Fibroblast of peridontal ligament (primary cell): ENCODE results near the gene RBMX.
A peak's percentile ranks its signal among the peaks of the same experiment; 100 is the strongest.
"Not testable (repeated sequence)": the region's sequence is repeated elsewhere in the genome, so short reads cannot be mapped to it uniquely, and the experiment has no call there.

Source experiments
- DNase-seq: peaks from one replicate; pipeline ENCODE4 v3.0.0-alpha.2; 2010; ENCODE audit errors: extremely low read depth

The RBMX gene

GRCh38 chrX:136878423-136878822, 2.1 kb downstream of the RBMX start:
- DNase-seq: no peak

DNA sequence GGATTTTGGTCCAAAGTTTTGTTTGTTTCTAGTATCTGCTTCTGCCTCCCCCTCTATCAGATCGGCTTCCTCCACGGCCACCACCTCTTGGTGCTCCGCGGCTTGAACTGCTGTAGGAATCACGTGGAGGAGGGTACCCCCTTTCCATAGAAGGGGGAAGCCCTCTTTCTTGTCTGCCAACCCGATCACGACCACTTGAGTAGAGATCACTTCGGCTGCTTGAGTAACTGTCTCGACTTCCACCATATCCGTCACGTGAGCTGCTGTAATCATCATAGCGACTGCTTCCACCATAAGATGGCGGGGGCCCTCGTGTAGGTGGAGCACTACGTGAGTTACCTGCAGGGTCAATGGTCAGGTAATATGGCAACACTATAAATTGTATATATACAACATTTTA, 6.4 kb downstream of the RBMX start:
- DNase-seq: not testable (repeated sequence)

DNA sequence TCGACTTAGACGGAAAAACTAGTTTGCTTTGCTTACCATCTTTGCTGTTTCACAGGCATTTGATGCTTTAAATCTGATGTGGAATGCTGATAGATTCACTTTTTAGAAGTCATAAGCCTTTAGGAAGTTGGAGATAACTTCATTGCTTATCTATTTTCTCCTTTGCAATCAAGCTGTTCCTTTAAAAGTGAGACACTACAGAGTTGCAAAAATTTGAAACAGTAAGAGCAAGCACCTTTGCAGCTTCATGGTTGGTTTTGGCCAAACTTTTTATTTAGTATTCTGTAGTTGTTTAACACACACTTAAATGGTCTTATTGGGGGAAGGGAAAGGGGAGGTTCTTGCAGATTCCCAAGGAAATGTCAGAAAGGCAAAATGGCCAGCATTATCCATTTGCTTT, 7.3 kb downstream of the RBMX start:
- DNase-seq: not testable (repeated sequence)

GRCh38 chrX:136872091-136872700, 8.3 kb downstream of the RBMX start:
- no peak for DNase-seq

GRCh38 chrX:136870064-136870463, 10.5 kb downstream of the RBMX start:
- DNase-seq: no peak

DNA sequence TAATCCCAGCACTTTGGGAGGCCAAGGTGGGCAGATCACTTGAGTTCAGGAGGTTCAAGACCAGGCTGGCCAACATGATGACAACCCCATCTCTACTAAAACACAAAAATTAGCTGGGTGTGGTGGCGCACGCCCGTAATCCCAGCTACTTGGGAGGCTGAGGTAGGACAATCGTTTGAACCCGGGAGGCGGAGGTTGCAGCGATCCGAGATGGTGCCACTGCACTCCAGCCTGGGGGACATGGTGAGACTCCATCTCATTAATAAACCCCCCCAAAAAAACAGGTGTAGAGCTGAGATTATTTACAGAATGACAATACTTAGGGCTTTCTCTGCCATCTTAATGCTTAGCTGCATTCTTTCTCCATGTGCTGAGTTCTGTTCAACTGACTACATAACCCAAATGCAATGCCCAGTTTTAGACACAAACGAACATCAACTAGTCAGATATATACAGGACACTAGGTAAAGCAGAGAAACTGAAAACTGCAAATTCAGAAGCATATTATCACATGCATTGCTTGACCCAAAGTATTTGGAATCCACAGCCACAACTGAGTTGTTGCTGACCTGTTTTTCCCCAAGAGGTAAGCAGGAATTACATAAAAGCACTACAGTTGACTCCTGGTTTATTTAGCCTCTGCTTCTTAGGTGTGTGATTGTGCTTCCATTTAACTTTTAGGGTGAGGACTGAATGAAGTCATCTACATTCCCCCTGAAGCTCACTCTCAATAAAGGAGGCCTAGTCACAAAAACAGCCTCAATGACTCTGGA, 12.1 kb downstream of the RBMX start:
- no peak for DNase-seq

DNA sequence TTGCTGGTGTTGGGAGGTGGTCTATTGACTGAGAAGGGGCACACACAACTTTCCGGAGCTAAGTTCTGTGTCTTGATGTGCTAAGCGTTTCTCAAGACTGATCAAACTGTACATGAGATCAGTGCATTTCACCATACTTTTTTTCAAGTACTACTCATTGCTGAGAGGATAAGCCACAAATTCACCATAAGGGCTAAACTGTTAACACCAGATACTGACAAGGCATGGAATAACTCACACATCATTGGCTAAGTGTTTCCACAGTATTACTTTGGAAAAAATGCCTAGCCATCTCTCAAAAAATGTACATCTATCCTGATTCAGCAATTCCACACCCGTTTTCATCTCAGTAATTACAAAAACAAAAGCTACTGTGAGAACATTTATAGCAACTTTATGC, 13.0 kb downstream of the RBMX start:
- no peak for DNase-seq

- peak; percentile 27 for DNase-seq
These were observed 13.4 kb downstream of the RBMX start for GRCh38 chrX:136867096-136867491.

GRCh38 chrX:136866337-136867095, 14.0 kb downstream of the RBMX start:
- DNase-seq: no peak

DNA sequence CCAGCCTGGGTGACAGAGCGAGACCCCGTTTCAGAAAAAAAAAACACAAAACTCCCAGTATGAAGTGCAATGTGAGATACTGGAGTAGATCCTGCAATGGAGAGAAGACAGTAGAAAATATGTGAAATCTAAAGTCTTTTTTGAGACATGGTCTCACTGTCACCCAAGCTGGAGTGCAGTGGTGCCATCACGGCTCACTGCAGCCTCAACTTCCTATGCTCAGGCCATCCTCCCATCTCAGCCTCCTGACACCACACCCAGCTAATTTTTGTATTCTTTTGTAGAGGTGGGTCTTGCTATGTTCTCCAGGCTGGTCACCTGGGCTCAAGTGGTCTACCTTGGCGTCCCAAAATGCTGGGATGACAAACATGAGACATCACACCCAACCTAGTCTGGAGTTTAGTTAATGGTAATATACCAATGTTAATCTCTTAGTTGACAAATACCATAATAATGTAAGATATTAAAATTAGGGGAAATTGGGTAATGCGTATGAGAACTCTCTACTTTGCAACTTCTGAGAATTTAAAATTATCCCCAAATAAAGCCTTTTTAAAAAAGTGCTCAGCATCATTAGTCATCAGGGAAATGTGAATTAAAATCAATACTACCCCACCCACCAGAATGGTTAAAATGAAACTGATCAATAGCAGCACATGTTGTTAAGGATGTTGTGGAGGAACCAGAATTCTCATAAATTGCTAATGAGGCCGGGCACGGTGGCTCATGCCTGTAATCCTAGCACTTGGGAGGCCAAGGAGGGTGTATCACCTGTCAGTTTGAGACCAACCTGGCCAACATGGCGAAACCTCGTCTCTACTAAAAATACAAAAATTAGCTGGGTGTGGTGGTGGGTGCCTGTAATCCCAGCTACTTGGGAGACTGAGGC, 15.0 kb downstream of the RBMX start:
- no peak for DNase-seq

GRCh38 chrX:136863826-136864225, 16.7 kb downstream of the RBMX start:
- no peak for DNase-seq

DNA sequence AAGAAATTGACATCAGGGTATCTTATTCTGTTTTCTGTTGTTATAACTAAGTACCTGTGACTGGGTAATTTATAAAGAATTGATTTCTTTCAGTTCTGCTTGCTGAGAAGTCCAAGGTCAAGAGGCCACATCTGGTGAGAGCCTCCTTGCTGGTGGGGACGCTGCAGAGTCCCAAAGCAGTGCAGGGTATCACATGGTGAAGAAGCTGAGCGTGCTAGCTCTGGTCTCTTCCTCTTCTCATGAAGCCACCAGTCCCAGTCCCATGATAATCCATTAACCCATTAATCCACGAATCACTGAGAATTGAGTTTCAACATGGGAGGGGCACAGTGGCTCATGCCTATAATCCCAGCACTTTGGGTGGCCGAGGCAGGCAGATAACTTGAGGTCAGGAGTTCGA, 18.0 kb downstream of the RBMX start:
- DNase-seq: no peak

GRCh38 chrX:136861877-136862276, 18.6 kb downstream of the RBMX start:
- DNase-seq: no peak

DNA sequence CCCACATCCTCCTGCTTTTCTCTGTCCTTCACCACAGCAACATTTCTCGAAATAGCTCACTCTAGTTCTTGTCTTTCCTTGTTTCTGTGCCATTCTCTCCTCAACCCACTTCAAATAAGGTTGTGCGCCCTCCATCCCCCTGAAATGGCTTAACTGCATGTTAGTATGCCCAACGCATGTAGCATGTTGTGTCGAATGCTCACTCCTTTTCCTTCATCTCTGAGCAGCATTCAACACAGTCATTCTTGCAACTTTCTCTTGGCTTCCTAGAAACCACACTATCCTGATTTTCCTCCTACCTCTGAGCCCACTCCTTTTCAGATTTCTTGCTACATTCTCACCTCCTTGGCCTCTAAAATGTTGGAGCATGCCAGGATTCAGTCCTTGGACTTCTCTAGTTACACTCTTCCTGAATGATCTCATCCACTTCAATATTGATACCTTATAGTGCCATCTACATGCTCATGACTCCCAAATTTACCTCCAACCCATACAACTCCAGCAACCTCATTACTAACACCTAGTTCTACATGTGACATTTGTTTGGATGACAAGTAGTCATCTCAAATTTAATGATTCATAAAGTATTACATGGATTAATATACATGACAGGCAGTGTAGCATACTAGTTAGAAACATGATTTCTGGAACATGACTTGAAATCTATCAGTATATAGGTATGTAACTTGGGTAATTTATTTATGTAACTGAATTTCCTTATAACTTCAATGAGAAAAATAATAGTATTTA, 22.3 kb downstream of the RBMX start:
- no peak for DNase-seq

GRCh38 chrX:136856551-136856950, 24.0 kb downstream of the RBMX start:
- DNase-seq: no peak

GRCh38 chrX:136856050-136856449, 24.5 kb downstream of the RBMX start:
- no peak for DNase-seq

- DNase-seq: no peak
These were observed 29.0 kb downstream of the RBMX start for GRCh38 chrX:136851526-136851925.

DNA sequence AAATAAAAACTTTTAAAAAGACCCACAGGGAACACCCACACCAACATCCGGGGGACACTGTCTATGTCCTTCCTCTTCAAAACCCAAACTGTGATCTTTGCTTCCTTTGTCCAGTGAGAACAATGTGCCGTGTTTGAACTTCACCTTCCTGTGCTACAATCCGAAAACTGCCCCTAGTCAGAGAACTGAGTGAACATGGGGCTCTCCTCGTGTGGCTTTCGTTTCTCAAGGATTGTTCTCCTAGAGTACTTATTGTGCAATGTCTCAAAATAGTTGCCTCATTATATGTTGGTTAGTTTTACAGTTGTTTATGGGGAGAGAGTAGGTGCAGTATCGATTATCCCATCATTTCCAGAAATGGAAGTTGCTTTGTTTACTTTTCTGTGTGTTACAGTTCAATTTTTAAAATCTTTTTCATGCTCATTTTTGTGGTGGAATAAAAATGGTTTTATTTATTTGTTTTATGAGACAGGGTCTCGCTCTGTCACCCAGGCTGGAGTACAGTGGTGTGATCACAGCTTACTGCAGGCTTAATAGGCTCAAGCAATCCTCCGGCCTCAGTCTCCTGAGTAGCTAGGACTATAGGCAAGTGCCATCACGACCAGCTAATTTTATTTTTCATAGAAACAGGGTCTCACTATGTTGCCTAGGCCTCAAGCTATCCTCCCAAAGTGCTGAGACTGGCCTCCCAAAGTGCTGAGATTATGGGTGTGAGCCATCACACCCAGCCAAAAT, 29.9 kb downstream of the RBMX start:
- DNase-seq: peak; percentile 42

DNA sequence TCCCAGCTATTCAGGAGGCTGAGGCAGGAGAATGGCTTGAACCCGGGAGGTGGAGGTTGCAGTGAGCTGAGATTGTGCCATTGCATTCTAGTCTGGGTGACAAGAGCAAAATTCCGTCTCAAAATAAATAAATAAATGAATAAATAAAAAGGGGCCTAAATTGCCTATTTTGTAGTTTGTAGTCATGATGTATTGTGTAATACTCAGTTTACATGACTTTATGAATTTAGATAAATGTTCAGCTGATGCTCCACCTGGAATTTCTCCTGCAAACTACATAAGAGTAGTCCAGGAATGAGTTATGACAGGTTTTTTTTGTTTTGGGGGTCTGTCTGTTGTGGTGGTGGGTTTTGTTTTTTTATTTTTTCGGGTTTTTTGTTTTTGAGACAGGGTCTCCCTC, 31.1 kb downstream of the RBMX start:
- DNase-seq: no peak

GRCh38 chrX:136847874-136848273, 32.7 kb downstream of the RBMX start:
- no peak for DNase-seq
